HepG2 (cell line): ENCODE results near the gene PASK. TPM values are rescaled to one million over a fixed set of nuclear protein-coding genes. Genes with fewer than 3 reads are reported as not detected.

Source experiments
- ATAC-seq: fragments of 200-7000 bp; cut with Tn5 transposase; 3 replicates; pipeline ENCODE4 v1.9.1; 2020; ENCODE audit warnings: mild to moderate bottlenecking, moderate library complexity
- BruUV-seq: library from RNA; stranded (reverse); fragments of 400-500 nt; replicated peaks from 2 replicates; lab custom pipeline; 2021; lab: Mats Ljungman, UMichigan
- CTCF ChIA-PET: fragments of 300-600 bp; formaldehyde crosslinking; extraction: SDS; loops from one replicate; lab custom pipeline; 2021; ENCODE audit warnings: low total read pairs, inconsistent platforms, low intra/inter-chr PET ratio; lab: Yijun Ruan, JAX
- POLR2A ChIA-PET: fragments of 350-600 bp; sonication (Branson Sonifier 250); formaldehyde crosslinking; loops from one replicate; lab custom pipeline; 2020; ENCODE audit warnings: antibody characterized with exemption, inconsistent platforms; lab: Yijun Ruan, JAX
- DNase-seq: peaks from one replicate; pipeline ENCODE4 v3.0.0-alpha.2; 2015; ENCODE audit warnings: low spot score
- FAIRE-seq: peaks from 3 replicates; lab custom pipeline; 2011; peaks lifted over from hg19 to GRCh38; lab: Jason Lieb, UNC
- H2AFZ ChIP-seq: one replicate; pipeline ENCODE4 v1.6.1; 2011; ENCODE audit warnings: low read length, inconsistent platforms
- H3K27ac ChIP-seq: fragments of 300-600 bp; 3 replicates; pipeline ENCODE4 v1.8.0; 2011; ENCODE audit warnings: mixed run types, mild to moderate bottlenecking, mixed read lengths, low read length, inconsistent platforms; ENCODE audit not compliant: insufficient read depth; ENCODE audit errors: extremely low read length
- H3K27me3 ChIP-seq, 2 experiments: fragments of 200-600 bp in 1 of 2; 2 replicates in 1 of 2; 3 replicates in 1 of 2; pipeline versions ENCODE4 v1.6.0 to v1.8.0; 2011; ENCODE audit warnings: low read length in 2 of 2, mild to moderate bottlenecking in 2 of 2, moderate library complexity in 2 of 2, inconsistent platforms in 1 of 2; ENCODE audit not compliant: insufficient read depth in 2 of 2, control insufficient read depth in 1 of 2
- H3K36me3 ChIP-seq, 2 experiments: fragments of 200-600 bp in 1 of 2; replicated peaks in 1 of 2; 2 replicates in 1 of 2; 3 replicates in 1 of 2; pipeline versions ENCODE4 v1.5.1 to v1.8.0; 2011; ENCODE audit warnings: low read length in 2 of 2, inconsistent platforms in 1 of 2; ENCODE audit not compliant: insufficient read depth in 2 of 2, control insufficient read depth in 1 of 2
- H3K4me1 ChIP-seq: 2 replicates; pipeline ENCODE4 v1.5.1; 2012; ENCODE audit warnings: low read length, inconsistent platforms; ENCODE audit not compliant: insufficient read depth
- H3K4me2 ChIP-seq: 2 replicates; pipeline ENCODE4 v1.6.0; 2011; ENCODE audit warnings: low read depth, low read length, inconsistent platforms
- H3K4me3 ChIP-seq, 3 experiments: fragments of 200-600 bp in 1 of 3; sonication (generic), shearing (Covaris generic) in 1 of 3; replicated peaks in 1 of 3; 2 replicates each; pipeline ENCODE4 v1.5.1; 2011 to 2016; ENCODE audit warnings: low read length in 3 of 3, inconsistent platforms in 2 of 3, low read depth in 2 of 3, mild to moderate bottlenecking in 2 of 3, control low read depth in 1 of 3, mixed read lengths in 1 of 3; ENCODE audit not compliant: insufficient read depth in 1 of 3
- H3K79me2 ChIP-seq: one replicate; pipeline ENCODE4 v1.6.1; 2011; ENCODE audit warnings: low read length, inconsistent platforms; ENCODE audit not compliant: insufficient read depth
- H3K9ac ChIP-seq: 2 replicates; pipeline ENCODE4 v1.6.0; 2011; ENCODE audit warnings: mild to moderate bottlenecking, low read depth, low read length, inconsistent platforms; ENCODE audit not compliant: insufficient read depth
- H3K9me3 ChIP-seq: 2 replicates; pipeline ENCODE4 v1.5.1; 2012; ENCODE audit warnings: mild to moderate bottlenecking, low read length
- H4K20me1 ChIP-seq: 2 replicates; pipeline ENCODE4 v1.6.0; 2011; ENCODE audit warnings: inconsistent platforms, mild to moderate bottlenecking, low read length, moderate library complexity; ENCODE audit not compliant: insufficient read depth
- DNMT1 ChIP-seq: sonication (generic); formaldehyde crosslinking; IDR thresholded peaks from 2 replicates; pipeline ENCODE4 v1.5.1; 2020; ENCODE audit warnings: mild to moderate bottlenecking, missing genetic modification reagents
- FOXA1 ChIP-seq, 2 experiments: fragments of 450-650 bp in 1 of 2; sonication (generic) in 1 of 2; formaldehyde crosslinking in 1 of 2; IDR thresholded peaks; 2 replicates each; pipeline versions ENCODE4 v1.4.0 to v1.6.1; 2016 to 2020; ENCODE audit warnings: missing genetic modification reagents in 1 of 2
- GATAD2A ChIP-seq: IDR thresholded peaks from 2 replicates; pipeline ENCODE4 v1.6.1; 2016
- JUNB ChIP-seq: sonication (generic); formaldehyde crosslinking; IDR thresholded peaks from 2 replicates; pipeline ENCODE4 v1.8.0; 2022; ENCODE audit warnings: missing genetic modification reagents, mild to moderate bottlenecking, borderline replicate concordance
- KLF6 ChIP-seq: IDR thresholded peaks from 2 replicates; pipeline ENCODE4 v1.8.0; 2016; ENCODE audit warnings: missing biosample characterization, missing genetic modification reagents
- LCORL ChIP-seq, 2 experiments: fragments of 450-650 bp in 1 of 2; sonication (generic) in 1 of 2; formaldehyde crosslinking in 1 of 2; IDR thresholded peaks; 2 replicates each; pipeline versions ENCODE4 v1.5.0 to v1.6.1; 2017 to 2020; ENCODE audit warnings: antibody characterized with exemption in 1 of 2, missing genetic modification reagents in 1 of 2
- NR1H2 ChIP-seq: sonication (generic); formaldehyde crosslinking; IDR thresholded peaks from 2 replicates; pipeline ENCODE4 v1.8.1; 2022; ENCODE audit warnings: low read depth, missing genetic modification reagents, borderline replicate concordance
- ONECUT2 ChIP-seq: sonication (generic); formaldehyde crosslinking; IDR thresholded peaks from 2 replicates; pipeline ENCODE4 v1.4.0; 2020; ENCODE audit warnings: missing genetic modification reagents
- ZBTB49 ChIP-seq: sonication (generic); formaldehyde crosslinking; IDR thresholded peaks from 2 replicates; pipeline ENCODE4 v1.4.0; 2020; ENCODE audit warnings: missing genetic modification reagents, borderline replicate concordance
- ZNF350 ChIP-seq: sonication (generic); formaldehyde crosslinking; IDR thresholded peaks from 2 replicates; pipeline ENCODE4 v1.4.0; 2020; ENCODE audit warnings: mild to moderate bottlenecking, low read depth, missing genetic modification reagents, borderline replicate concordance
- ZNF691 ChIP-seq: sonication (generic); formaldehyde crosslinking; IDR thresholded peaks from 2 replicates; pipeline ENCODE4 v1.4.0; 2020; ENCODE audit warnings: missing genetic modification reagents, low read depth, mild to moderate bottlenecking, borderline replicate concordance
- ZNF773 ChIP-seq: sonication (generic); formaldehyde crosslinking; IDR thresholded peaks from 2 replicates; pipeline ENCODE4 v1.4.0; 2020; ENCODE audit warnings: missing genetic modification reagents, borderline replicate concordance
- ZNF891 ChIP-seq: sonication (generic); formaldehyde crosslinking; IDR thresholded peaks from 2 replicates; pipeline ENCODE4 v1.5.0; 2020; ENCODE audit warnings: mild to moderate bottlenecking, missing genetic modification reagents
- ZSCAN12 ChIP-seq: sonication (generic); formaldehyde crosslinking; IDR thresholded peaks from 2 replicates; pipeline ENCODE4 v1.9.0; 2021; ENCODE audit warnings: mild to moderate bottlenecking, missing genetic modification reagents
- WGBS: methylation state at CpG from one replicate; pipeline ENCODE4 v1.1.6; 2017; ENCODE audit warnings: low lambda C conversion rate; 5-methylcytosine and 5-hydroxymethylcytosine counted together
- in situ Hi-C: cut with HindIII; loops from 2 replicates; pipeline ENCODE4 v1.10.0; 2017; ENCODE audit warnings: low pct_unique_long_range_greater_than_20kb; ENCODE audit not compliant: extremely low pct_ligation_motif_present
- intact Hi-C: fragments of 100-400 bp; cut with micrococcal nuclease; formaldehyde crosslinking; loops from one replicate; pipeline ENCODE4 v1.10.0; 2022; ENCODE audit not compliant: unreplicated experiment
- polyA plus RNA-seq, 8 experiments: library from polyadenylated mRNA; depleted of rRNA in 3 of 8; stranded (reverse) in 7 of 8; unstranded in 1 of 8; fragments of >200 nt; fragmentation: Illumina TruSeq in 4 of 8; extraction: Trizol in 4 of 8; gene quantifications; 2 replicates each; pipeline versions ENCODE4 v1.2.1 to v1.2.3, GENCODE V29; 2011 to 2016; ENCODE audit warnings: low read depth in 4 of 8, missing spikeins in 1 of 8, mixed read lengths in 1 of 8; ENCODE audit not compliant: insufficient read depth in 1 of 8
- total RNA-seq, 5 experiments: library from RNA; depleted of rRNA; stranded (reverse); fragments of >200 nt; fragmentation: Illumina TruSeq; extraction: Trizol; gene quantifications; 2 replicates each; pipeline ENCODE4 v1.2.3, GENCODE V29; 2016; ENCODE audit warnings: low read depth in 1 of 5

Gene PASK
- total and polyA plus RNA-seq, 2 of the 13 experiments (the other 11 are each of a cell fraction or from before 2014, with no cell fraction given) = 6.9 to 17.0 TPM

DNA sequence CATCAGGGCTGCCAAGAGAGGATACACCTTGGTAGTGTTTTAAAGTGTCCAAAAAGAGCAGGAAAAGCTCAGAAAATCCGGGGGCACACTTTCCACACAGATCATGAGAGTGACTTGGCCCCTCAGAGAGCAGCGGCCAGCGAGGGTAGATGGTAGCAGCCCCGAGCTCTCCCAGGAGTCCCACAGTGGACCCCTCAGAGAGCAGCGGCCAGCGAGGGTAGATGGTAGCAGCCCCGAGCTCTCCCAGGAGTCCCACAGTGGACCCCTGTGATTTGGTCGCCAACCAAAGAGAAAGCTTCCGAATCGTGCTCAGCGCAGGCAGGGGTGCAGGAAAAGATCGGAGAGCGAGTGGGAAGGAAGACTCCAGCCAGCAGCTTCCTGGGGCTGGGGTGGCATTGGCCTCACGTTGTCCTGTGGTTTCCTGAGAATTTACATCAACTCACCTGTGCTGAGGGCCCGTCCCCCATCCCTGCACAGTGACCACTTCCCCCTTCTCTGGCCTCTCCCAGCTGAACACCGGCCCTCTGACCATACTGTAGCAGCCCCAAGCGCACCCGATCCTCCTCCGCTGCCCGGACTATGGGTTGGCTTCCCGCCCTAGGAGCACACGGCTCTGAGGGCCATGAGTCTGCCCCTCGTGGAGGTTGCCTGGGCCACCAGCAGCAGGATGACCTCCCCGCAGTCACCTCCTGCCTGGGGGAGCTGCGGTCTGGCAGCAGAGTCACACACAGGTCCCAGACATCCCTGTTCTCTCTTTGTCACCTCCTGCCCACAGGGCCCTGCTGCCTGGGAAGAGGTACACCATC lies 80.9 kb downstream of the PASK start:
- no TSS peak for BruUV-seq
- DNase-seq (no peak), FAIRE-seq (no peak), ATAC-seq (no peak)
- Histone ChIP-seq H3K27me3 (peaks cover 19 to 56% of the 10 kb centered on the region in 2 experiments), H3K4me3 (no peak overlapping the region), H3K36me3 (no peaks in the 10 kb centered on the region), H3K79me2 (no peaks in the 10 kb centered on the region), H3K4me1 (0 out of 2 replicates have a peak, but pooled peaks cover 14% of the 10 kb centered on the region), H3K9ac (no peak overlapping the region), H3K27ac (no peak overlapping the region), H4K20me1 (no peaks in the 10 kb centered on the region; the same call in 1 of the 2 replicates), H2AFZ (no peak overlapping the region), H3K4me2 (no peak overlapping the region), H3K9me3 (no peaks in the 10 kb centered on the region)
- ChIA-PET POLR2A (no interaction called here), CTCF (no interaction called here)
- TF ChIP-seq ZNF891 (CRISPR knock-in tag) = 0 out of 2 replicates have a peak, but pooled peaks have one; percentile 0
- no peak for TF ChIP-seq JUNB
- in situ Hi-C loops (no loop called here), intact Hi-C loops (no loop called here)
- WGBS = 50% methylated on average over 25 of the region's 25 CpGs

DNA sequence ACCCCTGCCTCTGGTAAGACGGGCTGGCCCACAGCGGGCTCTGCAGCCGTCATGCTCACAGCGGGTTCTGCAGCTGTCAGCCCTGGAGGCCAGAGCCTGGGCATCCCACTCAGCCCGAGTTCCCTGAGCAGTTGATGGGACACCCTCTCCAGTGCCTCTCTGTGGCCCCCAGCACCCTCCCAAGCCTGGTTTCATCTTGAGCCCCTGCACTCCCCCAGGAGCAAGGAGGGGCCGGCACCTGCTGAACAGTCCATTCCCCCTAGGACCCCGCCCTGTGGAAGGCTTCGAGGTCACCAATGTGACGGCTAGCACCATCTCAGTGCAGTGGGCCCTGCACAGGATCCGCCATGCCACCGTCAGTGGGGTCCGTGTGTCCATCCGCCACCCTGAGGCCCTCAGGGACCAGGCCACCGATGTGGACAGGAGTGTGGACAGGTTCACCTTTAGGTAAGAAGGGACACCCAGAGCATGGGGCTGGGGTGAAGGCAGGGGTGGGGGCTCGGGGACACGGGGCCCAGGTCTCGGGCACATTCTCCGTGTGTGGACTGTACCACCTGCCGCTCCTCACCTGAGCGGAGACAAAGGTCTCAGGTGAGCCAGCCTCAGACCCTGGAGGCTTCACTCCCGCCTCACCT lies 81.7 kb downstream of the PASK start:
- intact Hi-C loops (no loop called here), in situ Hi-C loops (no loop called here)
- DNase-seq (no peak), FAIRE-seq (no peak), ATAC-seq (no peak)
- 60% methylated on average over 20 of the region's 21 CpGs for WGBS
- H3K9ac ChIP-seq = no peak overlapping the region
- ChIA-PET CTCF (no interaction called here), POLR2A (no interaction called here)
- no peaks in the 10 kb centered on the region for H3K36me3 ChIP-seq
- no peaks in the 10 kb centered on the region for H3K9me3 ChIP-seq
- 0 out of 2 replicates have a peak, but pooled peaks cover 9% of the 10 kb centered on the region for H3K4me1 ChIP-seq
- no peak overlapping the region for H3K4me3 ChIP-seq
- no peak overlapping the region for H3K27ac ChIP-seq
- no peaks in the 10 kb centered on the region for H3K79me2 ChIP-seq
- no peaks in the 10 kb centered on the region; the same call in 1 of the 2 replicates for H4K20me1 ChIP-seq
- no TSS peak for BruUV-seq
- H3K27me3 ChIP-seq = peaks cover 24 to 63% of the 10 kb centered on the region in 2 experiments
- H2AFZ ChIP-seq = no peak overlapping the region
- no peak overlapping the region for H3K4me2 ChIP-seq
- TF ChIP-seq ZSCAN12 (CRISPR knock-in tag) (no peak), GATAD2A (CRISPR knock-in tag) (no peak), ZBTB49 (CRISPR knock-in tag) (no peak), ZNF350 (CRISPR knock-in tag) (no peak), LCORL (IDR thresholded peaks at IDR 0.05) (no peak), LCORL (CRISPR knock-in tag; IDR thresholded peaks at IDR 0.05) (no peak), KLF6 (CRISPR knock-in tag) (no peak), ONECUT2 (CRISPR knock-in tag) (no peak), DNMT1 (no peak), ZNF773 (no peak), ZNF691 (CRISPR knock-in tag) (no peak), FOXA1 (IDR thresholded peaks at IDR 0.05) (no peak), FOXA1 (CRISPR knock-in tag; IDR thresholded peaks at IDR 0.05) (no peak), NR1H2 (no peak)
